AG08395 (cell line): ENCODE data around the gene IQGAP2.
A peak's percentile ranks its signal among the peaks of the same experiment; 100 is the strongest.
"Not testable (repeated sequence)": the region's sequence is repeated elsewhere in the genome, so short reads cannot be mapped to it uniquely, and the experiment has no call there.

Source experiments
- DNase-seq: peaks from one replicate; pipeline ENCODE4 v3.0.0; 2012; ENCODE audit warnings: mixed read lengths, low spot score

Gene IQGAP2, protein sequence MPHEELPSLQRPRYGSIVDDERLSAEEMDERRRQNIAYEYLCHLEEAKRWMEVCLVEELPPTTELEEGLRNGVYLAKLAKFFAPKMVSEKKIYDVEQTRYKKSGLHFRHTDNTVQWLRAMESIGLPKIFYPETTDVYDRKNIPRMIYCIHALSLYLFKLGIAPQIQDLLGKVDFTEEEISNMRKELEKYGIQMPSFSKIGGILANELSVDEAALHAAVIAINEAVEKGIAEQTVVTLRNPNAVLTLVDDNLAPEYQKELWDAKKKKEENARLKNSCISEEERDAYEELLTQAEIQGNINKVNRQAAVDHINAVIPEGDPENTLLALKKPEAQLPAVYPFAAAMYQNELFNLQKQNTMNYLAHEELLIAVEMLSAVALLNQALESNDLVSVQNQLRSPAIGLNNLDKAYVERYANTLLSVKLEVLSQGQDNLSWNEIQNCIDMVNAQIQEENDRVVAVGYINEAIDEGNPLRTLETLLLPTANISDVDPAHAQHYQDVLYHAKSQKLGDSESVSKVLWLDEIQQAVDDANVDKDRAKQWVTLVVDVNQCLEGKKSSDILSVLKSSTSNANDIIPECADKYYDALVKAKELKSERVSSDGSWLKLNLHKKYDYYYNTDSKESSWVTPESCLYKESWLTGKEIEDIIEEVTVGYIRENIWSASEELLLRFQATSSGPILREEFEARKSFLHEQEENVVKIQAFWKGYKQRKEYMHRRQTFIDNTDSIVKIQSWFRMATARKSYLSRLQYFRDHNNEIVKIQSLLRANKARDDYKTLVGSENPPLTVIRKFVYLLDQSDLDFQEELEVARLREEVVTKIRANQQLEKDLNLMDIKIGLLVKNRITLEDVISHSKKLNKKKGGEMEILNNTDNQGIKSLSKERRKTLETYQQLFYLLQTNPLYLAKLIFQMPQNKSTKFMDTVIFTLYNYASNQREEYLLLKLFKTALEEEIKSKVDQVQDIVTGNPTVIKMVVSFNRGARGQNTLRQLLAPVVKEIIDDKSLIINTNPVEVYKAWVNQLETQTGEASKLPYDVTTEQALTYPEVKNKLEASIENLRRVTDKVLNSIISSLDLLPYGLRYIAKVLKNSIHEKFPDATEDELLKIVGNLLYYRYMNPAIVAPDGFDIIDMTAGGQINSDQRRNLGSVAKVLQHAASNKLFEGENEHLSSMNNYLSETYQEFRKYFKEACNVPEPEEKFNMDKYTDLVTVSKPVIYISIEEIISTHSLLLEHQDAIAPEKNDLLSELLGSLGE (N-terminal part only)

DNA sequence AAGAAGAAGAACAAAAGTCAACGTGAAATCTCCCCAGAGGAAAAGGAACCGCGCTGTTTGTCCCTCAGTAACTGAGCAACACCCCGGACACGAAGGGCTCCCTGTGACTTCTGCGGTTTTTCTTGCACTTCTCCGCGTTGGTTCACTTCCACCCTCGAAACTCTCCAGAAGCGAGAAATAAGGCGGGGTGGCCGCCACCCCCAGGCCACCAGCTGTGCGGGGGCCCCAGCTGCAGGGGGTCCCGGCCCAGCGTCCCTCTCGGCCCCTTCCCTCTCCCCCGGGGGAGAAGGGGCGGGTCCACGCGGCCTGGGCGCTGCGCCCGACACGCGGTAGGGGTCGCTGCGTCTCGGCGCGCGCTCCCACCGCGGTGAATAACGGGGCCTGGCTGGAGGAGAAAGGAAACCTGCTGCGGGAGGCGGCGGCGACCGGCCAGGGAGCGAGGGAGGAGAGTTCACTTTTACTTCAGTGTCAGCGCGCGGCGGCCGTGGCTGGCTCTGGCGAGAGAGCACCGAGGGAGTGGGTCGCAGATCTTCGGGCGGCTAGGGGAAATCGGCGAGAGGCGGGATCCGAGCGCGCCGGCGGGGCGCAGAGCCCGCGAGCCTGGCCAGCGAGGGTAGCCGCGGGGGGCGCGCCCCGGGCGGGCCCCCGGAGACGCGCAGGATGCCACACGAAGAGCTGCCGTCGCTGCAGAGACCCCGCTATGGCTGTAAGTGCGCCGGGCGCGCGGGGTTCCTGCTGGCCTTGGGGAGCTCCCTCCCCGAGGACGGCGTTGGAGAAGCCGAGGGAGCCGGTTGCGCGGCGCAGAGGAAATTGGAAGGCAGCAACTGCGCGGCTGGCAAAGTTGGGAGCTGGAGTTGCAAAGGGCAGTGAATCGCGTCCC lies at the start of gene IQGAP2:
Gene IQGAP2 (plus strand): TSS at position 400 of the 880 bp plus-strand sequence. CDS start 261 bp downstream, at position 661.
- DNase-seq = peak; percentile 40

DNA sequence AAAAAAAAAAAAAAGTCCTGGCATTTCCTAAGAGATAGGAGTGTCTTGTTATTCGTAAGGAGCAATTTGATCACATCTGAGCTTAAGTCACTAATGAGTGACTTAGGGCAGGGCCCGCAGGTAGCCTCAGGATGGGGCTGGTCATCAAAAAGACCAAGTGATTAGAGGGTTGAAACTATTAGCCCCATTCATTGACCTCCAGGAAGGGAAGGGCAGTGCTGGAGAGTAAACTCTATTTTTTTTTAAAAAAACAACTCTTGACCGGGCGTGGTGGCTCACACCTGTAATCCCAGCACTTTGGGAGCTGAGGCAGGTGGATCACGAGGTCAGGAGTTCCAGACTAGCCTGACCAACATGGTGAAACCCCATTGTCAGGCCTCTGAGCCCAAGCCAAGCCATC lies 46.2 kb upstream of the IQGAP2 start:
- DNase-seq = no peak

DNA sequence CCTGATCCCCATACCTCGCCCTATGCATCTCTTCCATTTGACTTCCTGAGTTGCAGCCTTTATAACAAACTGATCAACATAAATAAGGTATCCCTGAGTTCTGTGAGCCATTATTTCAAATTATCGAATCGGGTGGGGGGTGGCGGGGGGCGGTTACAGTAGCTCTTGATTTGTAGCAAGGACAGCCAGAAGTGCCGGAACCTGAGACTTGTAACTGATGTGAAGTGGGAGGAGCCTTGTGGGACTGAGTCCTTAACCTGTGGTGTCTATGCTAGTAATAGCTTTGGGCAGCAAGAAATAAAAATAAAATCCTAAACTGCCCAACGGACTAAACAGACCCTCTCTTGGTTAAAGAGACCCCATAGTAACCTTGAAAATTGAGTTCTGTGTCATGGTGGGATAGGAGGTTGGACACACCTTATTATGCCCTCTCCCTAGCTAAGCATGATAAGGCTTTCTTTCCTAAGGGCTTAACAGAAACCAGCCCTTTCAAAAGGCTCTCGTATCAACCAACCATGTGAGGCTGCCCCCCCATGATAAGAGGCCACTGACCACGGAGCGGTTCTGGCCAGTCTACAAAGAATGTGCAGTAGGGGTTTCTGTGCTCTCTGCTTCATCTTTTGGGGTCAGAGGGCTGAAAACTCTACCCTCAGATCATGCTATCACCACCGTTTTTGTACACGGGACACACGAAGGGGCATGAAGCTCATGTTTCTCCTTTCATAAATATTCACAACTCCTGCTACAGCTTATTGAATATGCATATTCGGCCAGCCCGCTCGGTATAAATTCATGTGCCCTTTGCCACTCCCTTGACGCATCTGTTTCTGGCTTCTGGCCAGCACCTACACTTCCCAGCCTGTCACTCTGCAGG lies 39.5 kb upstream of the IQGAP2 start:
- no peak for DNase-seq

DNA sequence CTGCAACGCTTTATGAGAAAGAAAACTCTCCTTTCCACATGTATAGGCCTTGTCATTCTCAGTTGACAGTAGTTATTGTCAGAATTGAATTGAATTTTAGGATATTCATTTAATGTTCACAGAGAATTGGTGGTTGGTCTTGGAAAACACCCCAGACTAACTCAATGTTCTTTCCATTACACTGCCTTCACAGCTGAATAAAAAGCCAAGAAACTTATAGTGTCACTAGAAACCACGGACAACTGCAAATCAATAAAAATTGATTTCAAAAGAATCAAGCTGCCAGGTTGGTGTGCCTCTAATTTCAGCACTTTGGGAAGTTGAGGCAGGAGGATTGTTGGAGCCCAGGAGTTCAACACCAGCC lies 38.9 kb upstream of the IQGAP2 start:
- no peak for DNase-seq

DNA sequence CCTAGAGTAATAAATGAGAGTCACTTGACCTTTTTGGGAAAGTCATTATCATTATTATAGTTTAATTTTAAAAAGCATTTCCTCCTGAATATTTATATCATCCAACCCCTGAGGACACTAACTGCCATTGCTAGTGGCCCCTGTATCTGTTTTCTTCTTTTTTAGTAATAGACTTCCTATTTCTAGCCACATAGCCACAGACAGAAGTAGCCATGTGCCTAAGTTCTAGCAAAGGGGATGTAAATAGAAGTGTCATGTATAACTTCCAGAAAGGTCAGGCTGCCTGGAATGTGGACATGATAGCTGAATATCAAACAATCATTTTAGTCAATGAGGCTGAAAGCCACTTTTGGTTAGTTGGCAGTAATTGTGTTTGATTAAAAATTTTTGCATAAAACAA lies 37.5 kb upstream of the IQGAP2 start:
- no peak for DNase-seq

DNA sequence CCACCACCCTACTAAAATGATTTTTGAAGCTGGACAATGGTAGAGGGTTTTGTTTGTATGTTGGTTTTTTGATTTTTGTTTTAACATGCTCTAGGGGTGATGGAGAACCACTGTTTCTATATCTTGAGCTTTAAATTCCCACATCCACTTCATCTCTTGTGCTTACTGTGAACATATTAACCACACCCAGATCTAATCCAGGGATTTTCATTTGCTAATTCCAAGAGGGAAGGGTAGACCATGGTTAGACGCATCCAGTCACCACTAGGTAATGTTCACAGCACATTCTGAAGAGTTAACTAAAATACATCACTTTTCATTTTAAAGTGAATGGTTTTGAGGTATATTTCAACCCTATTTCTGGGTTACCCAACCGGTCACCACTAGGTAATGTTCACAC lies 36.5 kb upstream of the IQGAP2 start:
- DNase-seq = no peak

DNA sequence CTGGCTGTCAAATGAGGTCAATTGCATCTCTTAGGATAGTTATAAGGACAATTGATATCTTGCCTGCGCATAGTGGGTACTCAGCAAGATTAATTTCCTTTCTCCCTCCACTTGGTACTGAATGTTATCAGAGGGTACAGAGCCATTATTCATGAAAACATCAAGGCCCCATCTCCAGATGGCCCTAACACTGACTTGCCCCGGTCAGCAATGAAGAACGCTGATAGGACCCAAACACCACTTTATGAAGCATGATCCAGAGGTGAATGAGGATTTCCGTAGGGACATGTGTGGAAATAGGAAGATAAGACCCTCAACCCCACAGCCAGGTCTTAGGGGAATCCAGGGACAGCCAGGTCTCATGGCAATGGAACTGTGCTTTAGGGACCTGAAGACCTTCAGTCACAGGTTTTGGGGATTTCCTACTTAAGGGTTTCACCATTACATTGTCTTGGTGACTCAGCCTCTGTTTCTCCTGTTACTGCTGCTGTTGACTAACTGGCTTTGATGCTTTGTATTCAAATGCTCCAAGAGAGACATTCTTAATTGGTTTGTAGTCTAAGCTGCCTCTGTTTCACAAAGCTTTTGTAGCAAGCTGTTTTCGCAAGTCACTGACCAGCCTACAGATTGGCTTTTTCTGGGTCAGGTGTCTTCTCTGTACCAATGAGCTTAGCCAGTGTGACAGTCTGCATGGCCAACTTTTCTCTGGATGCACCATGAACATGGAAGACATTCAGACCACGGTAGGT lies 35.3 kb upstream of the IQGAP2 start:
- DNase-seq = no peak

DNA sequence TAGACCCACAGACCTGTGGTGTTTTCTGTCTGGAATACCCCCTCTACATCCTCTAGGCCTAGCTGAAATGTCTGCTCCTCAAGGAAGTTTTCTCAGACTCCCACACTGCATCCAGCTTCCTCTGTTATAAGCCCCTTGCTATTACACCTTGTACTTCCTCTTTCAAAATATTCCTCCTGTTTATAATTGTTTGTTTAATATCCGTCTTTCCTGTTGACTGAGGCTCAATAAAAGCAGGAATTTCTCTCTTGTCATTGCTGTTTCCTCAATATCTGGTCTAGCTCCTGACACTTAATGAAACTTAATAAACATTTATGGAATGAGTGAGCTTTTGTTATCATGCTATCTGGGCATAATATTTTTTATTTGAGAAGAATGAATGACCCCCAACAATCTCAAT lies 34.1 kb upstream of the IQGAP2 start:
- DNase-seq = no peak

DNA sequence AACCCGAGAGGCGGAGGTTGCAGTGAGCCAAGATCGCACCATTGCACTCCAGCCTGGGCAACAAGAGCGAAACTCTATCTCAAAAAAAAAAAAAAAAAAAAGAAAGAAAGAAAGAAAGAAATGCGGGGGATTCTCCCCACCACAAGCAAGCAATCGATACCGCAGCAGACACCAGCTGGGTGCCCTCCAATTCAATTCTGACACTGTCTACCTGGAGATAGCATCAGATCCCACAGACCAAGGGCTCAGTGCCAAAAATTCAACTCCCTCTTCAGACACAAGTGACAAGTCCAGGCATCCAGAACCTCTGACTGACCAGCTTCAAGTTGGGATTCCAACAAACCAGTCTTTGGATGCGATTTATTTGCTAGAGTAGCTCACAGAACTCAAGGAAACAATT lies 33.4 kb upstream of the IQGAP2 start:
- DNase-seq = not testable (repeated sequence)

DNA sequence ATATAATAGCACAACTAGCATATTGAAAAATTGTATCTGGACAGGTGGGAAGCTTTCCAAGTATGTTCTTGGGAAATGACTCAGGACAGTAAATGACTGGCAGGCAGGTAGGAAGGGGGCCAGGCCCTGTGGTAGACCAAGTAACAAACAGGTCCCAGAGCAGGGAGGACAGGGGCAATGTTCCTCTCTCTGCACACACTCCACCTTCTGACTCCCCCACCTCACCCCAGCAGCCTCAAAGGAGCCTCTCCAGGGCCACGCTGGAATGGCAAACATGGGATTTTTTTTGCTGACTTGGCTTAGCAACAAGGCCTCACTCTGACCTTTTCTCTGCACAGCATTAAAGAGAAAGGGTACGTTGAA lies 31.1 kb upstream of the IQGAP2 start:
- DNase-seq = no peak

DNA sequence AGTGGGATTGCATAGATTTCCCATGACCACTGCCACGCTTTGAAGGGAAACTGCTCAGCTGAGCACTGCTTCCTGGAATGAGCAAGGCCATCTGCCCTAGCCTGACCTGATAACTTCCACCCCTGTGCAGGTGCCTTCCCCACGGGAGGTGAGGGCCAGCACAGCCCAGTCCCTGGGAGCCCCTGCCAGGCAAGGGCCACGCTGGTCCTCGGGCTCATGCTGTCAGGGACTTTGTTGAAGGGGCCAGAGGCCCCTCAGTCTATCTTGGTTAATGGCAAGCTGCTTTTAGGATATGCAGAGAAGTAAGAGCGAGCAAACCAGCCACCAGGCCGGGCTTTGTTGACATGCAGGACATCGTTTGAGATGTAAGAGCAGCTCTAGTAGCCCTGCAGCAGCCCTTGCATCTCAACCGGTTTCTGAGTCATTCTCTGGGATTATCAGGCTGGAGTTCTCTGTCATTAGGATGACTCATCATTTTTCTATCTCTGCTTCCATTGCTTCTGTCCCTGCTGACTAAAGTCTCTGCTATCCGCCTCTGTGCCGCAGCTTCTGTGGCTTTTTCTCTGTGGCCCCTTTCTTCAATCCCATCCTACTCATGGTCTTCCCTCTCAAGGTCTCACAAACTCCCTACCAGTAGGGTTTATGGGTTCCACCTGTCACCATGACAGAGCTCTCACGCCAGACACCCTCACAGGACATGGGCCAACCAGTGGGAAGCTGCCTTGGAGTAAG lies 30.6 kb upstream of the IQGAP2 start:
- peak; percentile 93 for DNase-seq

DNA sequence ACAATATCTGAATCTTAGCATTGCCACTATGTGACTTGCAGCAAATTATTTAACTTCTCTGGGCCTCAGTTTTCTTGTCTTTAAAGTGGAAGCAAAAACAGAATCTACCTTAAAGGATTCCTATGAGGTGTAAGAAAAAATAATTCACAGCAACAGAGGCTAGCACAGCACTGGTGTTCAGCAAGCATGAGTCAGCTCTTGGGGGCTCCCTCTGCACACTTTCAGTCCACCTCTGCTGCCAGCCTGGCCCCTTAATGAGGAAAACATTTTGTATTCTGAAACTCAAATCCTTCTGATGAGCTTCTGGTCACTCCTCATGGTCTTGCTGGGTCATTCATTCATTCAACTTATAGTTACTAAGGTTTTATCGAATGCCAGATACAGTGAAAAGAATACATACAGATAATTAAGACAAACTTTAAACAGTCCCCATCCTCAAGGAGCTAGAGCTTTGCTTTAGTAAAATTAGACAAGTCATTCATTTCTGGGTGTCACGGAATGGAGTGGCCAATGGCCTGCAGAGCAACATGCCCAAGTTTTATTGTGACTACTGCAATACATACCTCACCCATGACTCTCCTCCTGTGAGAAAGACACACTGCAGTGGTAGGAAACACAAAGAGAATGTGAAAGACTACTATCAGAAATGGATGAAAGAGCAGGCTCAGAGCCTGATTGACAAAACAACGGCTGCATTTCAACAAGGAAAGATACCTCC lies 26.8 kb upstream of the IQGAP2 start:
- peak; percentile 10 for DNase-seq

DNA sequence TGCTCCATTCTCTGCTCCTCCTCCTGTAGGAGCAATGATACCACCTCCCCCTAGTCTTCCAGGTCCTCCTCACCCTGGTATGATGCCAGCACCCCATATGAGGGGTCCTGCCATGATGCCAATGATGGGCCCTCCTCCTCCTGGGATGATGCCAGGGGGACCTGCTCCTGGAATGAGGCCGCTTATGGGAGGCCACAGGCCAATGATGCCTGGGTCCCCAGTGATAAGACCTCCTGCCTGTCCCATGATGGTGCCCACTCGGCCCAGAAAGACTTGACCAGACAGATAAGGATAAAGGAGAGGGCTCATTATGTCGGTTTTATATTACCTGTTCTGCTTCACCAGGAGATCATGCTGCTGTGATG lies 26.2 kb upstream of the IQGAP2 start:
- no peak for DNase-seq

DNA sequence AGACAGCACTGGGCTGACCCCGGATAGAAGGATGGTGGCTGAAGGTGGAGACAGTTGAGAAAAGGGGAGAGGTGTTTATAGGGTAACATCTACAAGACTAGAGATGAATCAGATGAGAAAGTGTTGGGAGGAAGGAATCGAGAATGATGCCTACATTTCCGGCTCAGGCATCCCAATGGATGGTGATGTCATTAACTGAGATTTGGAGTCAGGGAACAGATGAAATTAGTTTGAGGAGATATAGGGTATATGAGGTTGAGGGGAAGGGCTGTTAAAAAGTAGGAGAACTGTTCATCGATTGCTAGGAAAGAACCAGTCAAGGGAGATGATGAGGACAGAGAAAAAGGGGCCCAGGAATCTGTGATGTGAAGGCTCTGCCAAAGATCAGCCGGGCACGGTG lies 24.7 kb upstream of the IQGAP2 start:
- no peak for DNase-seq

DNA sequence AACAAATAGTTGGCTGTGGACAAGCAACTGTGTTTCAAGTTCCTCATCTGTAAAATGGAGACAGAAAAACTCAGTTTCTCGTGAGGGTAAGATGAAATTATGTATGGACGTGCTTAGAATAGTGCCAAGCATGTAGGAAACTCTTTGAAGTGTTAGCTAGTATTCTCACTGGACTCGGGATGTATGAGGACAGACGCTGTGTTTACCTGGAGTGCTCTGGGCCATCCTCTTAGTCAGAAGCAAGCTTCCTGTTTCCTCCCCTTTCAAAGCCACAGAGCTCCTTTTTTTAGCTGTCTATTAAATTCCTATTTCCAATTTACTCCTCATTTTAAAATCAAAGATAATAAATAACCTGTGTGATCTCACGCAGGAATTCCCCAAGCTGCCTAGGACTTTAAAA lies 23.8 kb upstream of the IQGAP2 start:
- no peak for DNase-seq

DNA sequence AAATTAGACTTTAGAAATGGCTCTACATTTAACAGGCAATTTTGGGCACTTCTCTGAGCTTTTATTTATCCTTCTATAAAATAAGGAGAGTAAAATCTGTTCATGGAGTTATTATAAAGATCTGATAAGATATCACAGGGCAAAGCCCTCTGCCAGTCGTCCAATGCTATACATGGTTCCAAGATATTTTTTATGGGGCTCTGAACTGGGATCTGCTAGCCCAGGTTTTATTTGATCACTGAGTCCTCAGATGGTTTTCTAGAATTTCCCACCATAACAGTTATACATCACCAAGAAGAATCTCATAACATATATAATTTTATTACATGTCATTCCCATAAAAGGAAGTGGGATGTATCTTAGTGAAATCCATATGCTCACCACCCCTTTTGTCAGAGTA lies 23.2 kb upstream of the IQGAP2 start:
- no peak for DNase-seq

DNA sequence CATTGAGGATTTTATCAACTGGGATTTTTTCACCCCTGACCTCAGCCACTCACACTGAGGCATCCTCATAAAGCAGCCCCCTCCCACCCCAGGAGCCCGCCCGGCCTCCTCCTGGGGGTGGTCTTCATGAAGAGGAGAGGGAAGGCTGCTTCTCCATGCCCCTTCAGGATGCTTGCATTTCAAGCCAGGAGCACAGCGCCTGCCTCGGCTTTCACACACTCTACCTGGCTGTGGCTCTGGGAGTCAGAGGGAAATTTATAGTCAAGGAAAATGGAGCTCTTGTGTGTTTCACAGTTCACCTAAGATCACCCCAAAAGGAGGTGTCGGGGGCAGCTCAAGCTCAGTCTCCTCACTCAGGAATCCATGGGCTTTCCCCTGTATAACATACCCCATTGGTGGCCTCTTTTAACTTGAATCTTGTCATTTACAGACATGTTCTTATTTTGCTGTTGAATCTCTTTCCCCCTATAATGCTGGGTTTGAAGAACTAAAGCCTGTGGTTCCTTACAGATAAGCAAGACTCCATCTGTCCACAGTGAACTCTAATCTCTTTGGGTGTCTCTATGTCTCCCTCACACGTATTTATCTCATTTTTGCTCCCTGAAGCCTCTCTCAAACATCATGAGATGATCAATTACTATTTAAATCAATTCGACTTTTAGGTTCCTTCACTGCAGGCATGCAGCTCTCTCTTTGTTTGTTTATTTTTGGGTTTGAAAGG lies 22.6 kb upstream of the IQGAP2 start:
- DNase-seq = no peak
